Activated CD4-positive, alpha-beta T cell treated with anti-CD3 and anti-CD28 coated beads for 1 hour (primary cell): ENCODE measurements around the gene ORM2.

ENCODE experiments used
- DNase-seq: peaks from one replicate; pipeline ENCODE4 v3.0.0-alpha.2; 2020

Gene ORM2

DNA sequence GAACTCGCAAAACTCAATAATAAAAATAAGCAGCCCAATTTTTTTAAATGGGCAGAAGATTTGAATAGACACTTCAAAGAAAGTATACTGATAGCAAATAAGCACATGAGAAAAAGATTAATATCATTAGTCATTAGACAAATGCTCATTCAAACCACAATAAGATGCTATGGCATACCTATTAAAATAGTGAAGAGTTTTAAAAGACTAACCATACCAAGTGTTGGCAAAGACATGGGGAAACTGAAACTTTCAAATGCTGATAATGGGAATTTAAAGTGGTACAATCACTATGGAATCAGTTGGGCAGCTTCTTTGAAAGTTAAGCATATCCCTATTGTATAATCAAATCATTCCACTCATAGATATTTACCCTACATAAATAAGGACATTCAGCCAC is 33.3 kb upstream of the ORM2 start:
- DNase-seq, result no peak

DNA sequence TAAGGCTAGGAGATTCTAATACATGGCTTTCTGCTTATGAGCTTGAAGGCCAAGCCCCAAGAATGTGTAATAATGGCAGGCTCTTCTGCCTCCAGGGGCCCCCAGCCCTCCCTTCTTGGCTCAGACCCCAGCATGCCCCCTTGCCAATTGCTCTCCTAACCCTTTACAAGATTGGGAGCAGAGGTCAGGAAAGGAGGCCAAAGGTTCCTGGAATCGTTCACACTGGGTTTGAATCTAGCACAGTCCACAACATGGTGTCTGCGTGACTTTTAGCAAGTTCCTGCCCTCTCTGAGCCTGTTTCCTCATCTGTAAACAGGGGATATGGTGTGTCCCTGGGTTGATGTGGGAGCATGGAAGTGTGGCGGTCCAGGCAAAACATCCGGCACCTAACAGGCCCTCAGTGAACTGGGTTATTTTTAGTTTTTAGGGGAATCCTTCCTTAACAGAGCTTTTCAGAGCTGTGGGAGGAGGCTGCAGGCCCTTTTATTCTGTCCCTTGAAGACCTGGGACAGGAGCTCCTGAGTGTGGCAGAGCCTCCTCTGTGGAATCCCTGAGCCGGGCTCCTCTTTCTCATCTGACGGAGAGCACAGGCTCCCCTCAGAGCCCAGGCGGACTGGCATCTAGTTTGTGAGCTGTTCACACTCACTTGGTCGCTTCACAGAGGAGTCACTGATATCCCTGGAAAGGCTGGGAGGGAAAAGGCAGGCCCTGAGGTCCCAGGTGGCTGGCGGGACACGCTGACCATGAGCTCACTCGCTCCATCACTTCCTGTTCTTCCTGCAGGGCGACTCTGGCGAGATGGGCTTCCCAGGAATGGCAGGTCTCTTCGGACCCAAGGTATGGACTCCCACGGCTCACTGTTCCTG is 30.1 kb upstream of the ORM2 start:
- DNase-seq, result no peak

DNA sequence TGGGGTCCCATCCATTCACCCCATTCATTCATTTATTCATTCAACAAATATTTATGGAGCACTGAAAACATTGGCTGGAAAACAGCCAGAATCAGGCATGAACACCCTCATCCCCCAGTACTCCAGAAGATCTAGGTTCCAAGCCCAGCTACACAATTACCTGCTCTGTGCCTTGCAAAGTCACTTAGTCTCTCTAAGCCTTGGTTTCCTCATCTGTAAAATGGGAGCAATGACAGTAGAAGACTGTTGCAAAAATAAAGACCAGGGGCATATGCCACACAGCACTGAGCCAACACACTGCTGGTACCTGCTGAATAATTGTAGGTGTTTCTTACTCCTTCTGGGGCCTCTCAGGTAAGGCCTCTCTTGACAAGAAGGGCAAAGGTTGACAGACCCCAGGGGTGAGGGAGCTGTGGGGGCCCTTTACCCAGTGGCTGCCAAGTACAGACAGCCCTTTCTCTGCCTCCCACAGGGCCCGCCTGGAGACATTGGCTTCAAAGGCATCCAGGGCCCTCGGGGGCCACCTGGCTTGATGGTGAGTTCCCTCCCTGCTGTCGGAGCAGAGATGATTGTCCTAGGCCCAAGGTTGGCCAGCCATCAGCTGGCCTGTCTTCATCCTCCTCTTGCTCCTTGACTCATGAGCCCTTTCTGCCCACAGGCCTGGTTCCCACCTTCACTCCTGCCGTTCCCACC is 29.4 kb upstream of the ORM2 start:
- DNase-seq, result no peak

DNA sequence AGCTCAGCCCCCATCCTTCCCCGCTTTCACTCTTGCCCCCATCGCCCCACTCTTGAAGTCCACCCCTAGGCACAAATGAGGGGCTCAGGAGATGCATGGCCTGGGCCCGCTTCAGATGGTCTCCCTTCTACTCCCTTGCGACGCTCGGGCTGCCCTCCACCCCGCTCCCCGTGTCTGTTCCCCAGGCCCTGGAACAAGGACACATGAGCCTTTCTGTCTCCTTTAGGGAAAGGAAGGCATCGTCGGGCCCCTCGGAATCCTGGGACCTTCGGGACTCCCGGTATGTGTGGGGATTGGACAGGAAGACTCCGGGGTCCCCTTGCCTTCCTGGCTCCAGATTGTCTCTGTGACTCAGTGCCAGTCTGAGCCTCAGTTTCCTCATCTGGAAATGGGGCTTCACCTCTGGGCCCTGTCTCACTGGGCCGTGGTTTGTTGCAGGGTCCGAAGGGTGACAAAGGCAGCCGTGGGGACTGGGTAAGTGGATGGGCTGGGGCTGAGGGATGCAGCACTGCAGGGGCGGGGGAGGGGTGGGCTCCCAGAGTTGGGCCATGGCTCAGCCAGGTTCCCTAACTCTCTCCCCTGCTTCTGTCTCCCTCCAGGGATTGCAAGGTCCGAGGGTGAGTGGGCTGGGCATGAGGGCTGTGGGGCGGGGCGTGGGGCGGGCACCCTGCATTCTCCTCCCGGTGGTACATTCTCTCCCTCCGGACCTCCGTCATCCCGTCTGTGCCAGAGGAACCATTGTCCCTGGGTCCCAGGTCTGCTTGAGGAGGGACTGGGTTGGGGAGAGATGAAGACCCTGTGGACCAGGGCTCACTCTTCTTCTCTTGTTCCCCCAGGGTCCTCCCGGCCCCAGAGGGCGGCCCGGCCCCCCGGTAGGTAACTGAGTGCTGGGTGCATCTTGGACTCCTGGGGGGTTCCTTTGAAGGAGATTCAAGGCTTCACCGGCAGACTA is 28.5 kb upstream of the ORM2 start:
- DNase-seq, result no peak

DNA sequence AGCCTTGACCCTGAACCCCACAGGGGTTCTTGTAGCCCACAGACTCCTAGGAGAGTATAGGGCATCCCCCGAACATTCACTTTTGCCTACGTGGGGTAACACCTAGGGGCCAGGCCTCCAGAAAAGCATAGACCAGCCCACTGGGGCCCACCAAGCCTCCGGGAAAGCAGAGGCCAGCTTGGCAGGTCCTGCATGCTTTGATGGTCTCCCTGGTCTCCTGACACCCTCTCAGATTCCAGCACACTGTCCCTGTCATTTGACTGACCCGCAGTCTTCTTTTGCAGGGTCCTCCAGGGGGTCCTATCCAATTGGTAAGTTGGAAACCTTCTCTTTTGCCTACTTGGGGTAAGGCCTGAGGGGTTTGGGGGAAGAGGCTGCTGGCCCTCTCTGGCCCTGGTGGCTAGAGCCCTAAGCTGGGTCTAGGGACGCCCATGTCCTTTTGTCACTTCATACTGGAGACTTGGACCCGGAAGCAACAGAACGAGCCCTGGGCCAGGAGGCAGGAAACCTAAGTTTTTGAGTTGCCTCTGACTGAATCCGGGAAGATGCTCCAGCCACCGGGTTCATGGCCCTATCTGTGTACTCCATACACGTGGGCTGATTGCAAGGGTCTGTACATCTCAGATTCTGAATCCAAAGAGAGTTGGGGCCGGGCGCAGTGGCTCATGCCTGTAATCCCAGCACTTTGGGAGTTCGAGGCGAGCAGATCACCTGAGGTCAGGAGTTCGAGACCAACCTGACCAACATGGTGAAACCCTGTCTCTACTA is 27.7 kb upstream of the ORM2 start:
- DNase-seq, result no peak

DNA sequence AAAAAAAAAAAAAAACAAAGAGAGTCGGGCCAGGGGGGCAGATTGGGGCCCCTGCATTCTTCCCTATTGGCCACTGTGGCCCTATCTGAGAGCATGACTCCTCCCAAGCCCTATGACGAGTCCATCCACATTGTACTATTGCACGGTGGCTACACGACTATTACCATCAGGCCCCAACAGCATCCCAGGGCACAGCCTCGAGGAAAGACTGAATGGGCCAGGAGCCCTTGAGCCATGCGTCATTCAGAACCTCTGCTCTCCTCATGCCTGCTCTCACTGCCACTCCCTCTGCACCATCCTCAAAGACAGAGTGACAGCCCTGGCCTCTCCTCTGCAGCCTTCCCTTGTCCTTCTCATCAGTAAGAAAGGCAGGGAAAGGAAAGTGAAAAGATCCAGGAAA is 26.9 kb upstream of the ORM2 start:
- no peak for DNase-seq

DNA sequence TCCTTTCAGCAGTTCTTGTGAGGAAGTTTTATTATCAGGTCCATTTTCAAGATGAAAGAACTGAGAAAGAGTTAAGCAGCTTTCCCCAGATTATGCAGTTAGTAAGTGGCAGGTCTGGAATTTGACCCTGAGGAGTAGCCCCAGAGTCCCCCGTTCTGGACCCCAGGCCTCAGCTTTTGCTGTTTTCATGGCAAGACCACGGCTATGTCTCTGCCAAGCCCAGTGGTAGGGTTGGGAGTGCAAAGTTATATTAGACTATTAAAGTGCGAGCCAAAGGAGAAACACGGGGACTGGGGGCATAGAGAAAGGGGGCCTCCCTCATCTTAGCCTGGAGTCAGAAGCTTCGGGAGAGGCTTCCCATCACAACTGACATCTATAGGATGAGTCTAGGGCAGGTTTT is 26.1 kb upstream of the ORM2 start:
- no peak for DNase-seq

DNA sequence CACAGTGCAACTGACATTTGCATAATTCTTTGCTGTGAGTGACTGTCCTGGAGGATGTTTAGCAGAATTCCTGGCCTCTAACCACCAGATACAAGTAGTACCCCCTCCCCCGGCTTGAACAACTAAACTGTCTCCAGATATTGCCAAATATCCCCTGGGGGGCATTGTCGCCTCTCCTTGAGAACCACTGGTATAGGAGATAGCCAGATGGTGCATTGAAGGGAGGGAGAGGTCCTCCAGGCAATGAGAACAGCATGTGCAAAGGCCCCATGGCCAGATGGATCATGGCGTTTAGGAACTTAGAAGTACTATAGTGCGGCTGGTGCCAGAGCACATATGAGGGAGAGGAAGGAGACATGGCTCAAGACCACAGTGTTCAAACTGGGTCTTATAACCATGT is 25.7 kb upstream of the ORM2 start:
- DNase-seq, result no peak

DNA sequence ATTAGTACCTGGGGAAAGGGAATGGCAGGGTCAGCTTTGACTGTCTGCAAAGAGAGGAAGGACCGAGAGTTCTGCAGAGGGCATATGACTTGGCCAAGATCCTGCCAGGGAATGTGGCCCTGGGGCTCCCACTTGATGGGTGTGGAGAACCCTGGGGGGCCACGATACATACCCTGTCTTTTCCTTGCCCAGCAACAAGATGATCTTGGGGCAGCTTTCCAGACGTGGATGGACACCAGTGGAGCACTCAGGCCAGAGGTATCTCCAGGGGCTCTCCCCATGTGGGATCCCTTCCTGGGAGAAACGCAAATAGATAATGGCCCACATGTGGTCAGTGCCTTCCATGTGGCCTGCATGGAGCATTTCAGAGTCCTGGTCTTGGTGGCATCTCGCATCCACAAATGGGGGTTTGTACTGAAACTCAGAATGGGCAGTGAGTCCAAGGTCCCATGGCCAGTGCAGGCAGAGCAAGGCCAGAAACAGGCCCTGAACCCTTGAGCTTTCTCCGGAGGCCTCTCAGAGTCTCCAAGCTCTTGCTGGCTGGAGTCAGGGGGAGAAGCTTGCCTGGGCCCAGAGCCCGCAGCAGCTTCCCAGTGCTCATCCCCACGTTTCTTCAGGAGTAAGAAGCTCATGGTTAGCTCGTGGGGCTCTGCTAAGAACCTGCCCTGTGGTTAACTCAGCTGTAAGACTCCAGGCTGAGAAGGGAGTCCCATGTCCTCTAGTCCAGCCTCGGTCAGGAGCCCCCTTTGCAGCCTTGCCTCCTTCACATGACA is 25.1 kb upstream of the ORM2 start:
- no peak for DNase-seq

DNA sequence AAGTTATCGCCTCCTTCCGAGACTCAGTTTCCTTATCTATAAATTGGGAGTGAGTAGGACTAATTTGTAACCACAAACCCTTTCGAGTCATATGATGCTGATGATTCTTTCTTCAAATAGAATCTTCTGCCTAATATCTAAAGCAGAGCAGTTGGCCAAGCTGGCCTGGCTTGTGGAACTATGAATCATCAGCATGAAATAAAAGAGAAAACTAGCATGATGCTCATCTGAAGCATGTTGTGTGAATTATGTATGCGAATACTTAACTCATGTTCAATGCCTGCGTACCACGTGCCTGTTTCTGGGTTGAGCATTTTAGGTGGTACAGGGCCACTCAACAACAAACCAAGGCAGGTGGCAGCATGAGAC is 21.8 kb upstream of the ORM2 start:
- no peak for DNase-seq

DNA sequence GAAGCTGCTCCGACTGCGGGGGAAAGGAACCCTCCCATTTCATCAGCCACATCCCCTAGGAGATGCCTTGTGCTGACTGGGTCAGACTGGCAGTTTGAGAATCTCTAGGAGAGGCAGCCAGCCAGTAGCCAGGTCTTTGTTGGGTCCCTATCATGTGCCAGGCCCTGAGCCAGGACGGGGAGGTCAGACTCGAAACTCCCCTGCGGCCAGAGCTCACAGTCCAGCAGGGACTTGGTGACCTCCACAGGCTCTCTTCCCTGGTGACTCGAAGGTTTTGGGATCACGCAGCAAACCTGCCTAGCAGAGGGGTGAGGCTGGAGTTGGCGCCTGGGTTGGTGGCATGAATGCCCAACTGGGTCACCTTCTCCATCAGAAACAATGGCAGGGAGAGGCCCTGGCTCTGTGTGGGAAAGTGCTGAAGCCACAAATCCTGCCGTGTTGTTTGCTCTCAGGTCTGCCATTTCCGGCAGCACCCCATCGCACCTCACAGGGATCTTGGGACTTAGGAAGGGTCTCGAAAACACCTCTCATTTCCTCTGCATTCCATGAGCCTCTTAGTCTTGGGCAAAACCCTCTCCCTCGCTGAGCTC is 21.2 kb upstream of the ORM2 start:
- no peak for DNase-seq

DNA sequence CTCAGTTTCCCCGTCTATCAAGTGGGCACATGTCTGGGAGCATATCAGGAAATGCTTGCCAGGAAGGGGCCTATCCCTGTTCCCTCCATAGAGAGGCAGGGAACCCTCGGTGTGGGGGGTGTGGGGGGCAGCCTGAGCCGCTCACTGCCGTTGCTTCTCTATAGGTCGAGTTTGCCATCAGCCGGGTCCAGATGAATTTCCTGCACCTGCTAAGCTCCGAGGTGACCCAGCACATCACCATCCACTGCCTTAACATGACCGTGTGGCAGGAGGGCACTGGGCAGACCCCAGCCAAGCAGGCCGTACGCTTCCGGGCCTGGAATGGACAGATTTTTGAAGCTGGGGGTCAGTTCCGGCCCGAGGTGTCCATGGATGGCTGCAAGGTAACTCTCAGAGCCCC is 20.6 kb upstream of the ORM2 start:
- no peak for DNase-seq

DNA sequence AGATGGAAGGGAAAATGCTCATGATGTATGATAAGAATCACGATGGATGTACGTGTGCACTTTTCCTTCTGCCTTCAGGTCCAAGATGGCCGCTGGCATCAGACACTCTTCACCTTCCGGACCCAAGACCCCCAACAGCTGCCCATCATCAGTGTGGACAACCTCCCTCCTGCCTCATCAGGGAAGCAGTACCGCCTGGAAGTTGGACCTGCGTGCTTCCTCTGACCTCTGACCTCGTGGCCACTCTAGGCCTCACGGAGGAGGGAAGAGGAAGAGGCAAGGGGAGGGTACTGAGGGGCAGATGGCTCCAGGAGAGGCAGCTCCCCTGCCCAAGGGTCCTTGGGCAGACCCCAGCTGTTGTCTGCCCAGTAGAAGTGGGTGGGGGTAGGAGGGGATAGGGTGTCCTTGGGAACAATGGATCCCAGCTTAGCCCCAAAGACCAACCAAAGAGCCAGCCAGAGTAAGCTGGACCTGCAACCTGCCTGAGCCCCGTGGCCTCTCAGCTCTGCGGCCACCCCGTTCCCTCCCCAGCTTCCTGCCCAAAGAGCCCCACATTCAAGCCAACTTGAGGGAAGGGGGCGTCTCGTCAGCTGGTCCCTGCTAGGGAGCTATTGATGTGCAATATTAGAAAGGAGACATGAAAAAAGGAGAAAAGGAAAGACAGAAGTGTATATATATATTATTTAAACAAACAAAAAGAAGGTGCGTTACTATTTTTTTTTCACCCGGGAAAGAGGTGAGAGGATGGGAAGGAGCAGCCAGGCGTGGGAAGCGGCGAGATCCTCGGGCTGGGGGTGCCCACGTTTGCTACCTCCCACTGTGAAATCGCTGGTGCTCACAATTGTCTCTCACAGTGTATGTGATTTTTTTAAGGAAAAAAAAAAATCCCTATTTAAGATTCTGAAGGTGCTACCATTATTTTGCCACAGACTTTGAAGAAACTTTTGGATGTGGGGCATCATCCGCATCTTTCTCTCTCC is 18.9 kb upstream of the ORM2 start:
- no peak for DNase-seq

DNA sequence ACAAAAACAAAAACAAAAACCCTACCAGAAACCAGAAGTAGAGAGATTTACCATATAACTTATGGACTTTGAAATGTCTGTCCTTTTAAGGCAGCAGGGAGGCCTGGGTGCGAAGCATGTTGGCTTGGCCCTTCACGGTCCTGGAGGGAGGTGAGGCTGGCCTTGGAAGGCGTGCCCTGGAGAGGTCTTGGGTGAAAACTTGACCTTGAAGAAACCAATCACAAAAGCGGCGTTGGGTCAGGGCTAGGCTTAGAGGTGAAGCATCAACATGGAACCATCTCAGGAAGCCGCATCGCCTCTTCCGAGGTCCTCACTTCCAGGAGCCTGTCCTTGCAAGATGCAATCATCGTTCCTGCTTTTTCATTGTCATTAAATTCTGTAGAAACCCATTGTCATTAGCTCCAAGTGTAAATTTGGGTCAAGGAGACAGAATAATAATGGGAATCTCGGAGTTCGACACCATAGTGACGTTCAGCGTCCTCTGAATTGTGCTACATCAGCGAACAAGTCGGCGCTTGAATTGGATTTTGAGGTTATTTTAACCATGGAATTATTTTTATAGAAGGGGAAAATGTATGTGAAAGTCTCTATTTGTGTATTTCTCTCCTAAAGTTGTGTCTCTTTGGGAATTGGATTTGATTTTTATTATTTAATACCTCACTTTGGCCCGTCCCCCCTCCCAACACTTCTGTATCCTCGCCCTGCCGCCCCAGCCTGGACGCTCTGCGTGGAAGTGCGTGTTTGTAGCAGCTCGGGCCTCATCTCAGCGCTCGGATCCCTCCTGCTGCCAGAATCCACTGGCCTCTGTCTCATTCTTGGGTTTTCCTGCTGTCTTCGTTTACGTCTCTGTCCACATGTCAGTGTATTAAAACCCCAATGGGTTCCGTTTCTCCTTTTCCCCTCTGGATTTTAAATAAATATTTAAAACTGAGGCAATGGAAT is 17.8 kb upstream of the ORM2 start:
- no peak for DNase-seq

DNA sequence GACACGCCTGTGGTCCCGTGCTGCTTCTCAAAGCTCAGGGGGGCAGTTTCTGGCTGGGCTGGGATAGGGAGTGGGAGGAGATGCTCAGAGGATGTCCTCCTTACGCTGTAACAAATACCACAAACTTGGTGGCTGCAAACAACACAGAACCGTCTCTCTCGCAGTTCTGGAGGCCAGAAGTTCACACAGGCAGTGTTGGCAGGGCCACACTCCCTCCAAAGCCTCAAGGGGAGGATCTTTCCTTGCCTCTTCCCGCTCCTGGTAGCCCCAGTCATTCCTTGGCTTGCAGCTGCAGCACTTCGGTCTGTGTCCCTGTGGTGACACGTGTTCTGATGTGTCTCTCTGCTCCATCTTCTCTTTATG is 17.2 kb upstream of the ORM2 start:
- DNase-seq, result no peak

DNA sequence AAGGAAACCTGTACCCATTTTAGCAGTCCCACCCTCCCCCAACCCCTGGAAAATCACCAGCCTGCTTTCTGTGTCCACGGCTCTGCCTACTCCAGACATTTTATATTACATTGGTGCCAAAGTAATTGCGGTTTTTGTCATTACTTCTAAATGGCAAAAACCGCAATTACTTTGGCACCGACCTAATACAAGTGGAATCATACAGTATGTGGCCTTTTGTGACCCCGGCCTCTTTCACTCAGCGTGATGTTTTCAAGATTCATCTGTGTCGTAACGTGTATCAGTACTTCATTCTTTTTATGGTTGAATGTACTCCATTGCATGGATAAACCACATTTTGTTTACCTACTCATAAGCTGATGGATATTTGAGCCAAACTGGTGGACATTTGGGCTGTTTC is 16.5 kb upstream of the ORM2 start:
- DNase-seq, result no peak

DNA sequence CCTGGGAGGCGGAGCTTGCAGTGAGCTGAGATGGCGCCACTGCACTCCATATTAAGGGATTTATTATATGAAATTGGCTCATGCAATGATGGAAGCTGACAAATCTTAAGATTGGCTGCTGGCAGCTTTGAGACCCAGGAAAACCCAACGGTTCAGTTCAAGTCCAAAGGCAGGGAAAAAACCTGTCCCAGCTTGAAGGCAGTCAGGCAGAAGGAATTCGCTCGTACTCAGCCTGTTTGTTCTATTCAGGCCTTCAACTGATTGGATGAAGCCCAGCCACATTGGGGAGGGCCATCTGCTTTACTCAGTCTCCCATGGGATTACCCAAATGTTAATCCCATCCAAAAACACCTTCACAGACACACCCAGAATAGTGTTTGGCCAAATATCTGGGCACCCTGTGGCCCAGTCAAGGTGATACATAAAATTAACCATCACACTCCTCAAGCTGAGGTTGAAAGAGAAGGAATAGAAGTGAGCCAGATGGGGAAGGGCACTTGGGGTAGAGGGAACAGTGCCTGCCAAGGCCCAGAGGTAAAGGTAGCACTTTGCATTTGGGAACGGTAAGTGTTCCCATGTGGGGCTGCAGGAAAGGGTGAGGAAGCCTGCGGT is 15.3 kb upstream of the ORM2 start:
- DNase-seq, result no peak

DNA sequence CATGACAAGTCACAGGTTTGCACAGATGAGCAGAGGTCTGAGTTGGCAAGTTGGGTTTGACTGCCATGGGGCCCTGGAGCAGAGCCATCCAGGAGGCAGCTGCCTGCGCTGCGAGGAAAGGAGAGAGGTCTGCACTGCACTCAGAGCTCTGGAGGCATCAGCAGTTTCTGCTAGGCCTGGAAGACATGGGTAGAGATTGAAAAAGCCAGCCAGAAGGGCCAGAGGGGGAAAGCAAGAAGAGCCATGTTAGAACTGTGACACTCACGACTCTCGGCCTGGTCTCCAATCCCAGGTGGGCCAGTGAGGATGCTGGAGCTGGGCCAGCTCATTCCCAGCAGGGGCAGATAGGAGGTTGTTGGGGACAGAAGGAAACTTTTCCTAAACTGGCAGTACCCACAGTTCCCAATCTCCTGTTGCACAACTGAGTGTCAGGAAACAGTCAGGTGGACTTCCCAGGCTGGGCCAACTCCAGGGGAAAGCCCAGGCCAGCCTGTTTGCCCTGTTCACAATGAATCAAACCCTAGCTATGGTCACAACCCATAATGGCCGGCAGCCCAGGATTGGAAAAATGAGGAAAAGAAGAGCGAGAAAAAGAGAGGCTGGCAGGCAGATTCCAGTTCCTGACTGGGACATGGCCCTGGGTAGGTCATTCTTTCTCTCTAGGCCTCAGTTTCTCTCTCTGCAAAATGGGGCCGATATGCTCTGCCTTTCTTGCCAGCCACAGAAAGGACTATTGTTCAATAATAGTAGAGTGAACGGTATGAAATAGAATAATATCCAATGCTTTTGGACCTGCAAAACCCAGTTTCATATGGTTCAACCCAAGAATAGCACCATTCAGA is 14.6 kb upstream of the ORM2 start:
- DNase-seq, result no peak
